ENCODE measurements around the gene DNAAF9. TPM values are rescaled to one million over a fixed set of nuclear protein-coding genes. Genes with fewer than 3 reads are reported as not detected.
A peak's percentile ranks its signal among the peaks of the same experiment; 100 is the strongest.

The DNAAF9 gene
- total and polyA plus RNA-seq, 2 donors from 2014 or later, result 7.3 to 25.2 TPM

- TF ChIP-seq CTCF (IDR thresholded peaks at IDR 0.05; ENCODE audit: borderline replicate concordance, extremely low read depth, insufficient read depth), result no peak
- Histone ChIP-seq H3K9ac (ENCODE audit: low read length in 3 of 3) (no peak overlapping the region), H3K27me3 (ENCODE audit: control insufficient read depth, insufficient read depth, low read length) (no peaks in the 10 kb centered on the region), H3K27ac (ENCODE audit: low read depth in 2 of 2, low read length in 2 of 2) (no peak overlapping the region), H3K4me3 (ENCODE audit: low read length in 3 of 3) (no peak overlapping the region), H3K36me3 (ENCODE audit: control insufficient read depth in 2 of 3, insufficient read depth in 3 of 3, low read length in 3 of 3) (peaks cover 0 to 7% (median 0%) of the 10 kb centered on the region in 3 donors), H3K9me3 (ENCODE audit: control insufficient read depth in 2 of 3, insufficient read depth in 1 of 3, low read length in 3 of 3) (no peaks in the 10 kb centered on the region), H3K4me1 (ENCODE audit: control insufficient read depth in 2 of 3, insufficient read depth in 2 of 3, low read depth in 1 of 3, low read length in 3 of 3) (peaks cover 0 to 12% (median 5%) of the 10 kb centered on the region in 3 donors)
- intact Hi-C loops (cut with DNase I), result no loop called here
- FAIRE-seq (no peak), DNase-seq (no peak)
These were observed 24.6 kb downstream of the DNAAF9 start for GRCh38 chr20:3382836-3383235.

- peaks cover 0 to 15% (median 0%) of the 10 kb centered on the region in 3 donors for H3K36me3 ChIP-seq (ENCODE audit: control insufficient read depth in 2 of 3, insufficient read depth in 3 of 3, low read length in 3 of 3)
- no peak for DNase-seq
- H3K9me3 ChIP-seq (ENCODE audit: control insufficient read depth in 2 of 3, insufficient read depth in 1 of 3, low read length in 3 of 3), result no peaks in the 10 kb centered on the region
- H3K4me3 ChIP-seq (ENCODE audit: low read length in 3 of 3), result no peak overlapping the region
- intact Hi-C loops (cut with DNase I), result no loop called here
- peaks cover 0 to 15% (median 10%) of the 10 kb centered on the region in 3 donors for H3K4me1 ChIP-seq (ENCODE audit: control insufficient read depth in 2 of 3, insufficient read depth in 2 of 3, low read depth in 1 of 3, low read length in 3 of 3)
- no peak for TF ChIP-seq CTCF (IDR thresholded peaks at IDR 0.05; ENCODE audit: borderline replicate concordance, extremely low read depth, insufficient read depth)
- no peak overlapping the region for H3K27ac ChIP-seq (ENCODE audit: low read depth in 2 of 2, low read length in 2 of 2)
- no peak overlapping the region for H3K9ac ChIP-seq (ENCODE audit: low read length in 3 of 3)
- H3K27me3 ChIP-seq (ENCODE audit: control insufficient read depth, insufficient read depth, low read length), result no peaks in the 10 kb centered on the region
- FAIRE-seq, result no peak
These were observed 27.0 kb downstream of the DNAAF9 start for GRCh38 chr20:3380228-3381070.

GRCh38 chr20:3378138-3378537 is 29.3 kb downstream of the DNAAF9 start:
- Histone ChIP-seq H3K27me3 (ENCODE audit: control insufficient read depth, insufficient read depth, low read length) (no peaks in the 10 kb centered on the region), H3K9me3 (ENCODE audit: control insufficient read depth in 2 of 3, insufficient read depth in 1 of 3, low read length in 3 of 3) (no peaks in the 10 kb centered on the region), H3K4me3 (ENCODE audit: low read length in 3 of 3) (peak overlapping the region in 1 of 3 donors; percentile 9), H3K36me3 (ENCODE audit: control insufficient read depth in 2 of 3, insufficient read depth in 3 of 3, low read length in 3 of 3) (peaks cover 3 to 33% (median 4%) of the 10 kb centered on the region in 3 donors), H3K9ac (ENCODE audit: low read length in 3 of 3) (no peak overlapping the region), H3K27ac (ENCODE audit: low read depth in 2 of 2, low read length in 2 of 2) (peak overlapping the region in 1 of 2 donors; percentile 49), H3K4me1 (ENCODE audit: control insufficient read depth in 2 of 3, insufficient read depth in 2 of 3, low read depth in 1 of 3, low read length in 3 of 3) (peaks cover 0 to 25% (median 21%) of the 10 kb centered on the region in 3 donors)
- DNase-seq, result peak in 1 of 5 donors; percentile 28
- no peak for TF ChIP-seq CTCF (IDR thresholded peaks at IDR 0.05; ENCODE audit: borderline replicate concordance, extremely low read depth, insufficient read depth)
- no peak for FAIRE-seq
- intact Hi-C loops (cut with DNase I), result no loop called here
